Activated CD4-positive, alpha-beta T cell treated with anti-CD3 and anti-CD28 coated beads, Interleukin-2, amount 10 ng/mL, durations not matched to agents 7 days and 5 days (primary cell): ENCODE results near the gene CTSK. TPM values are rescaled to one million over a fixed set of nuclear protein-coding genes. Genes with fewer than 3 reads are reported as not detected.
"Not testable (repeated sequence)": the region's sequence is repeated elsewhere in the genome, so short reads cannot be mapped to it uniquely, and the experiment has no call there.

Experiments used
- CTCF ChIA-PET: fragments of 350-600 bp; sonication (Branson Sonifier 250); formaldehyde crosslinking; loops from one replicate; lab custom pipeline; 2021; ENCODE audit warnings: antibody characterized with exemption; lab: Charles Lee
- POLR2A ChIA-PET: fragments of 350-600 bp; sonication (Branson Sonifier 250); formaldehyde crosslinking; loops from one replicate; lab custom pipeline; 2021; ENCODE audit warnings: antibody characterized with exemption; lab: Charles Lee
- DNase-seq: peaks from one replicate; pipeline ENCODE4 v3.0.0-alpha.2; 2020
- H3K27ac Mint-ChIP-seq: one replicate; pipeline ENCODE4 v1.8.0; 2021; ENCODE audit warnings: mild to moderate bottlenecking, moderate library complexity, mixed read lengths
- H3K27me3 Mint-ChIP-seq: one replicate; pipeline ENCODE4 v1.8.0; 2021; ENCODE audit warnings: mixed read lengths
- H3K36me3 Mint-ChIP-seq: one replicate; pipeline ENCODE4 v1.8.0; 2021; ENCODE audit warnings: low read depth, mixed read lengths
- H3K4me1 Mint-ChIP-seq: one replicate; pipeline ENCODE4 v1.8.0; 2021; ENCODE audit warnings: mixed read lengths
- H3K4me3 Mint-ChIP-seq: one replicate; pipeline ENCODE4 v1.8.0; 2021; ENCODE audit warnings: mild to moderate bottlenecking, moderate library complexity, mixed read lengths
- H3K9me3 Mint-ChIP-seq: one replicate; pipeline ENCODE4 v1.8.0; 2021; ENCODE audit warnings: mixed read lengths
- total RNA-seq, 2 experiments: library from RNA; stranded (reverse); gene quantifications; one replicate each; pipeline ENCODE4 v1.2.3, GENCODE V29; 2021

Gene CTSK
- total RNA-seq, 2 experiments from 2014 or later, result 5.1 to 5.8 TPM

- H3K4me3 Mint-ChIP-seq, POLR2A ChIA-PET, H3K27me3 Mint-ChIP-seq, H3K9me3 Mint-ChIP-seq, DNase-seq: not testable (repeated sequence)
- CTCF ChIA-PET, result interaction anchor here (0.5 kb wide), 1 partner anchor 209 kb away, joined by 3 read pairs; no protein-coding TSS in a partner anchor
- peaks cover 18% of the 10 kb centered on the region for H3K36me3 Mint-ChIP-seq
- peak overlapping the region; percentile 2 for H3K27ac Mint-ChIP-seq
- peaks cover 43% of the 10 kb centered on the region for H3K4me1 Mint-ChIP-seq
Observed at GRCh38 chr1:150767704-150768103, 40.4 kb downstream of the CTSK start.

GRCh38 chr1:150765977-150766301 is 42.1 kb downstream of the CTSK start:
- H3K4me3 Mint-ChIP-seq, result peak overlapping the region; percentile 88
- DNase-seq, POLR2A ChIA-PET, H3K9me3 Mint-ChIP-seq, H3K27me3 Mint-ChIP-seq: not testable (repeated sequence)
- peak overlapping the region; percentile 92 for H3K27ac Mint-ChIP-seq
- peaks cover 39% of the 10 kb centered on the region for H3K4me1 Mint-ChIP-seq
- peaks cover 32% of the 10 kb centered on the region for H3K36me3 Mint-ChIP-seq
- CTCF ChIA-PET, result interaction anchor here (0.8 to 1.1 kb wide), 3 partner anchors 9 to 30 kb away, joined by 3 read pairs; no protein-coding TSS in a partner anchor

- Mint-ChIP-seq H3K27me3 (peaks cover 5% of the 10 kb centered on the region), H3K36me3 (peaks cover 36% of the 10 kb centered on the region), H3K4me1 (peaks cover 37% of the 10 kb centered on the region), H3K4me3 (peak within 1 kb of the TSS; percentile 88), H3K27ac (peak within 1 kb of the TSS; percentile 92), H3K9me3 (peaks cover 4% of the 10 kb centered on the region)
- DNase-seq, result peak; percentile 18
- POLR2A ChIA-PET, result no interaction called here
- CTCF ChIA-PET, result interaction anchor here (0.8 to 1.1 kb wide), 3 partner anchors 10 to 30 kb away, joined by 3 read pairs; no protein-coding TSS in a partner anchor
Observed at GRCh38 chr1:150765296-150765976, 42.6 kb downstream of the CTSK start, which contains the start of gene CTSS. Gene CTSS, minus strand, starts transcription at chr1:150765778. Its CDS starts 1,015 bp downstream, at chr1:150764763.

- Mint-ChIP-seq H3K36me3 (peaks cover 43% of the 10 kb centered on the region), H3K4me1 (peaks cover 41% of the 10 kb centered on the region), H3K27me3 (peaks cover 4% of the 10 kb centered on the region), H3K4me3 (peak overlapping the region; percentile 88), H3K27ac (peak overlapping the region; percentile 92), H3K9me3 (peaks cover 8% of the 10 kb centered on the region)
- peak; percentile 7 for DNase-seq
- CTCF ChIA-PET, result interaction anchor here (0.8 to 1.1 kb wide), 2 partner anchors 9 to 11 kb away, joined by 3 to 4 read pairs; no protein-coding TSS in a partner anchor
- POLR2A ChIA-PET, result no interaction called here
Observed at GRCh38 chr1:150764617-150765101, 43.4 kb downstream of the CTSK start.

- H3K36me3 Mint-ChIP-seq, result peaks cover 47% of the 10 kb centered on the region
- ChIA-PET CTCF (no interaction called here), POLR2A (no interaction called here)
- no peaks in the 10 kb centered on the region for H3K27me3 Mint-ChIP-seq
- H3K4me1 Mint-ChIP-seq, result peaks cover 42% of the 10 kb centered on the region
- no peak for DNase-seq
- no peak overlapping the region for H3K27ac Mint-ChIP-seq
- peak overlapping the region; percentile 2 for H3K4me3 Mint-ChIP-seq
- H3K9me3 Mint-ChIP-seq, result peaks cover 8% of the 10 kb centered on the region
Observed at GRCh38 chr1:150763018-150763417, 45.0 kb downstream of the CTSK start.

- Mint-ChIP-seq H3K4me1 (peaks cover 44% of the 10 kb centered on the region), H3K9me3 (peaks cover 8% of the 10 kb centered on the region), H3K27ac (no peak overlapping the region), H3K36me3 (peaks cover 52% of the 10 kb centered on the region), H3K4me3 (no peak overlapping the region), H3K27me3 (no peaks in the 10 kb centered on the region)
- ChIA-PET CTCF (no interaction called here), POLR2A (no interaction called here)
- DNase-seq, result no peak
Observed at GRCh38 chr1:150762552-150762951, 45.5 kb downstream of the CTSK start.

- peaks cover 8% of the 10 kb centered on the region for H3K9me3 Mint-ChIP-seq
- peaks cover 45% of the 10 kb centered on the region for H3K4me1 Mint-ChIP-seq
- DNase-seq, result no peak
- H3K4me3 Mint-ChIP-seq, result no peak overlapping the region
- no peaks in the 10 kb centered on the region for H3K27me3 Mint-ChIP-seq
- peaks cover 57% of the 10 kb centered on the region for H3K36me3 Mint-ChIP-seq
- ChIA-PET CTCF (no interaction called here), POLR2A (no interaction called here)
- no peak overlapping the region for H3K27ac Mint-ChIP-seq
Observed at GRCh38 chr1:150761801-150762200, 46.3 kb downstream of the CTSK start.

GRCh38 chr1:150760013-150760412 is 48.0 kb downstream of the CTSK start:
- Mint-ChIP-seq H3K36me3 (peaks cover 57% of the 10 kb centered on the region), H3K4me3 (no peak overlapping the region), H3K9me3 (peaks cover 6% of the 10 kb centered on the region), H3K27me3 (no peaks in the 10 kb centered on the region), H3K4me1 (peaks cover 36% of the 10 kb centered on the region), H3K27ac (no peak overlapping the region)
- DNase-seq, result no peak
- POLR2A ChIA-PET, result no interaction called here
- CTCF ChIA-PET, result interaction anchor here (1.0 kb wide), 1 partner anchor 180 kb away, joined by 3 read pairs; no protein-coding TSS in a partner anchor

- H3K9me3 Mint-ChIP-seq, result no peaks in the 10 kb centered on the region
- CTCF ChIA-PET, result no interaction called here
- H3K4me1 Mint-ChIP-seq, result peaks cover 14% of the 10 kb centered on the region
- no peak for DNase-seq
- H3K27ac Mint-ChIP-seq, result no peak overlapping the region
- POLR2A ChIA-PET, result no interaction called here
- no peaks in the 10 kb centered on the region for H3K27me3 Mint-ChIP-seq
- no peak overlapping the region for H3K4me3 Mint-ChIP-seq
- H3K36me3 Mint-ChIP-seq, result peaks cover 52% of the 10 kb centered on the region
Observed at GRCh38 chr1:150753416-150753815, 54.6 kb downstream of the CTSK start.

GRCh38 chr1:150751443-150751842 is 56.6 kb downstream of the CTSK start:
- CTCF ChIA-PET, result interaction anchor here (0.6 kb wide), 1 partner anchor 306 kb away, joined by 3 read pairs; no protein-coding TSS in a partner anchor
- Mint-ChIP-seq H3K9me3 (no peaks in the 10 kb centered on the region), H3K27me3 (no peaks in the 10 kb centered on the region), H3K4me1 (peaks cover 12% of the 10 kb centered on the region), H3K27ac (no peak overlapping the region), H3K36me3 (peaks cover 42% of the 10 kb centered on the region), H3K4me3 (no peak overlapping the region)
- DNase-seq, result no peak
- POLR2A ChIA-PET, result no interaction called here

GRCh38 chr1:150749720-150750311 is 58.2 kb downstream of the CTSK start:
- peaks cover 36% of the 10 kb centered on the region for H3K36me3 Mint-ChIP-seq
- CTCF ChIA-PET, result interaction anchor here (0.6 to 1.6 kb wide), 3 partner anchors 10 to 108 kb away, joined by 3 read pairs; no protein-coding TSS in a partner anchor
- no peaks in the 10 kb centered on the region for H3K27me3 Mint-ChIP-seq
- no peak overlapping the region for H3K27ac Mint-ChIP-seq
- POLR2A ChIA-PET, result no interaction called here
- DNase-seq, result no peak
- H3K9me3 Mint-ChIP-seq, result no peaks in the 10 kb centered on the region
- peaks cover 12% of the 10 kb centered on the region for H3K4me1 Mint-ChIP-seq
- no peak overlapping the region for H3K4me3 Mint-ChIP-seq

- ChIA-PET POLR2A (no interaction called here), CTCF (interaction anchor here (0.5 to 1.6 kb wide), 7 partner anchors 9 to 225 kb away, joined by 3 to 4 read pairs (median 3); no protein-coding TSS in a partner anchor)
- Mint-ChIP-seq H3K4me1 (peaks cover 12% of the 10 kb centered on the region), H3K9me3 (no peaks in the 10 kb centered on the region), H3K27me3 (no peaks in the 10 kb centered on the region), H3K36me3 (peaks cover 34% of the 10 kb centered on the region), H3K27ac (no peak overlapping the region), H3K4me3 (no peak overlapping the region)
- no peak for DNase-seq
Observed at GRCh38 chr1:150748878-150749719, 59.0 kb downstream of the CTSK start.
